Measurements from ENCODE around the gene ADAM12.

The ADAM12 gene

DNA sequence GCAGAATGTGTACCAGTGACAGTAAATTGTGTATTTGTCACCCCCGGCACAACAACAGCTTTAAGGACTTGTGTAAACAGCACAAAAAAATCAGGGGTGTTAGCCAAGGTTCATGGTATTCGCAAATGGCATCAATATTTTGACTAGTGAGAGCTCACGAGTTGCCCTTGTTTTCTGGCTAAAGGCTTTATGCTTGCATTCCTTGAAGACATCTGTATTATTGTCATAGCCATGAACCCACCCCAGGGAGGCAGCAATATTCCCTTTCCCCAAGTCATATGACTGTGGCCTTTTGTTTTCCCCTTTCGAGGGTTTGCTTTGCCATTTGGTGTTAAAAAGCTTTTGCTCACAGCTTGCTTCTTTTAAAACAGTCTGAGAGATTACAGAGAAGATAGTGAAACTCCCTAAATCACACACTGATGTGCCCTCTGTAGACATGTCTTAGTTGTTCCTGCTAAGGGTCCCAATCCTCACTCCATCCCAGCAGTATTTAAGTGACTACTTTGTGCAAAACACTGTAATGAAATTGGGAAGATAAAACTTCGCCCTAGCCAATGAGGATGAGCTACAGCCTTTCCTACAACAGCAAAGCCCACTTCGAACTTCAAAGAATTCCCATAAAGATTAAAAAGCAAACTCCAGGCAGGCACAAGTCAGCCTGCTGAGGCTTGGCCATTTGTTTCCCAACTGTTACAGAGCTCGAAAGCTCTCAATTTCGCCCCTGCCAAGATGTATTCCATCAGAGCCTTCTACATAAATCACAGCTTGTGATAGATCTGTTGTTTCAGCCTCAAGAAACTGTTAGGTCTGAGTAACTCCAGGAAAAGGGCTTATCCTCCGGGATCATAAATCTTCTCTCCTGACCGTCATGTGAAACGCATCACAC lies 172.3 kb downstream of the ADAM12 start:
- Mint-ChIP-seq H3K9me3 (no peaks in the 10 kb centered on the region), H3K27me3 (peaks cover 18% of the 10 kb centered on the region), H3K4me3 (no peak overlapping the region), H3K27ac (no peak overlapping the region), H3K4me1 (no peaks in the 10 kb centered on the region)
- DNase-seq (no peak), ATAC-seq (no peak)

DNA sequence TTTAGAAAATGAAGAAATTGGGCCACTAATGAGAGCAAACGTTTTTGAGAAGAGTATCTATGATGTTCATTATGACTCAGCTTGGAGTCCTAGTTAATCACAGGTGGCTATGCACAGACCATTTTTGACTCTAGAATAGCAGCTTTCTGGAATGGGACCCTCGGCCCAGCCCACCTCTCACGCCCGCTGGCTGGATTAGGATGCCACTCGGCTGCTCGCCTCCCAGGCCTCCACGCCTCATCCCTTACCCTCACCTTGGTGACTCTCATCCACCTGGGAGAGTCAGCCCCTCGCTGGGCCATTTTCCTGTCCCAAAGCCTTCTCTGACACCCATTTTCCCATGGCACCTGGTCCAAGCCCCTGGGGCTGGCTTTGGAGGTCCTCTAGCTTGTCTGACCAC lies 173.6 kb downstream of the ADAM12 start:
- peaks cover 18% of the 10 kb centered on the region for H3K27me3 Mint-ChIP-seq
- ATAC-seq (no peak), DNase-seq (no peak)
- H3K9me3 Mint-ChIP-seq, result no peaks in the 10 kb centered on the region
- no peaks in the 10 kb centered on the region for H3K4me1 Mint-ChIP-seq
- H3K4me3 Mint-ChIP-seq, result no peak overlapping the region
- H3K27ac Mint-ChIP-seq, result no peak overlapping the region

GRCh38 chr10:126214021-126214420 lies 174.3 kb downstream of the ADAM12 start:
- ATAC-seq (no peak), DNase-seq (no peak)
- Mint-ChIP-seq H3K27ac (no peak overlapping the region), H3K4me3 (no peak overlapping the region), H3K4me1 (no peaks in the 10 kb centered on the region), H3K9me3 (no peaks in the 10 kb centered on the region), H3K27me3 (peaks cover 18% of the 10 kb centered on the region)

GRCh38 chr10:126212738-126213137 lies 175.5 kb downstream of the ADAM12 start:
- DNase-seq (no peak), ATAC-seq (no peak)
- no peaks in the 10 kb centered on the region for H3K4me1 Mint-ChIP-seq
- H3K27me3 Mint-ChIP-seq, result peaks cover 18% of the 10 kb centered on the region
- H3K9me3 Mint-ChIP-seq, result no peaks in the 10 kb centered on the region
- H3K4me3 Mint-ChIP-seq, result no peak overlapping the region
- no peak overlapping the region for H3K27ac Mint-ChIP-seq

DNA sequence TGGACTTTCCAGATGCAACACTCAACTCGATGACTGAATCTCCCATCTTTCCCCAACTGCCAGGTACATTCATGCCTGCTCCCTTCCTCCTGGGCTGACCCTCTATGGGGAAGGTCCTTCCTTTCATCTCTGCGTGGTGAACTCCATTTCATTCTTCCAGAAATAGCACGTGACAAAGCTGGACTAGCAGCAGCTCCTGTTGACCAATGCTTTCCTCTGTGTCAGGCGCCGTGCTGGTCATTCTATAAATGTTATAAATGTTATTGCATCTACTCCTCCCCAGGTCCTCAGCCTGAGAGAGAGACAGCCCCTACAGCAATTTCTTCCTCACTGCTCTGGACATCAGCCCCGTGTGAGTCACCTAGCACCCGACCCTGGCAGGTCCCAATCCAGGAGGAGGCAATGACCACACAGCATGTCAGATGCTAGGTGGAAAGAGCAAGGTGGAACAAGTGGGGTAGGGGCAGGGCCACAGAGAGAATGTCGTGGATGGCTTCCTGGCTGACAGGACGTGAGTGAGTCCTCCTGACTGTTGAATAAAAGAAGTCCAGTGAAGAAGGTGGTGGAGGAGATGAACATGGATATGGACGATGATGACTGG lies 178.1 kb downstream of the ADAM12 start:
- DNase-seq (no peak), ATAC-seq (no peak)
- Mint-ChIP-seq H3K4me3 (no peak overlapping the region), H3K27ac (no peak overlapping the region), H3K27me3 (peaks cover 7% of the 10 kb centered on the region), H3K4me1 (no peaks in the 10 kb centered on the region), H3K9me3 (no peaks in the 10 kb centered on the region)

DNA sequence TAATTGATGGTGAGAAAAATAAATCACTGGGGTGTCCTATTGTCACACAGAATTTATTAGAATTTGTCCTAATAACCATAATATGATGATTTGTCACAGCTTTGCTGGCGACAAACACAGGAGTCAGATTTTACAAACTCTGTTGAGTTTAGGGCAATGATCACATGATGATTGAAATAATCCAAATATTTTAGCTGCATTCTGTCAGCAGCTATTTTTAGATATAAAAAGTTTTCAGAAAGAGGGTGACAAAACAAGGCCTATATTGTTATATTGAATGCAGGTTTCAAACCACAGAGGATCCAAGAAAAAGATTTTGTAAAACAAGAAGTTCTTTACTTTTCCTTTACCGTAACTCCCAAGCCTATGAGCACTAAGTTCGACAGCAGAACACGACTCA lies 178.8 kb downstream of the ADAM12 start:
- H3K9me3 Mint-ChIP-seq, result no peaks in the 10 kb centered on the region
- no peaks in the 10 kb centered on the region for H3K27me3 Mint-ChIP-seq
- DNase-seq, result no peak
- no peaks in the 10 kb centered on the region for H3K4me1 Mint-ChIP-seq
- H3K4me3 Mint-ChIP-seq, result no peak overlapping the region
- H3K27ac Mint-ChIP-seq, result no peak overlapping the region
- ATAC-seq, result no peak

DNA sequence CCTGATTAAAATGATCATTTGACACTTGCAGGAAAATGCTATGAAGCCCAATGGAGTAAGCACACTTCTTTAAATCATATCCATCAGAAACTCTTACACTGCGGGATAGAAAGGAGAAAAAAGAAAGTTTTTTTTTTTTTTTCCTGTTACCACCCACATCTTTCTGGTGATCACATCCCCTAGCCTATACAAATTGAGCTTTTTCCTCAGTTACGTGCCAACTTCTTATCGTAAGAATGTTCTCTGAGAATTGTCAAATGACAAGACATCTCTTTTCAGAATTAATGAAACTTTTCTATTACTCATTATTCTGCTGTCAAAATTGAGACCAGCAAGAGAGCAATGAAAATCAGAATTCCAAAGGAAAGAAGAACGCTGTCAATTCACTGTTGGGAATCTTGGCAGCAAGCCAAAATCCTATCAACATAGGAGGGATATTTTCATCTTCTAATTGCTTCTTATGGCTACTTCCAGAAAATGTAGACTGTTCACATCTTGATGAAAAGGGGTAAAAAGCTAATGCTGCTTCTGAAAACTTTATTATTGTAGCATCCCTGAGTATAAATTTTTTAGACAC lies 179.5 kb downstream of the ADAM12 start:
- Mint-ChIP-seq H3K27me3 (no peaks in the 10 kb centered on the region), H3K4me3 (no peak overlapping the region)
- no peak for DNase-seq

GRCh38 chr10:126207851-126208250 lies 180.4 kb downstream of the ADAM12 start:
- no peak overlapping the region for H3K4me3 Mint-ChIP-seq
- H3K27me3 Mint-ChIP-seq, result no peaks in the 10 kb centered on the region
- no peaks in the 10 kb centered on the region for H3K9me3 Mint-ChIP-seq
- no peak overlapping the region for H3K27ac Mint-ChIP-seq
- no peaks in the 10 kb centered on the region for H3K4me1 Mint-ChIP-seq
- ATAC-seq (no peak), DNase-seq (no peak)

More for the DNA sequence above, 179.5 kb downstream of the ADAM12 start:
- no peak for ATAC-seq
- Mint-ChIP-seq H3K4me1 (no peaks in the 10 kb centered on the region), H3K27ac (no peak overlapping the region), H3K9me3 (no peaks in the 10 kb centered on the region)

GRCh38 chr10:126207313-126207771 lies 180.9 kb downstream of the ADAM12 start:
- Mint-ChIP-seq H3K27ac (no peak overlapping the region), H3K4me3 (no peak overlapping the region), H3K9me3 (no peaks in the 10 kb centered on the region), H3K27me3 (no peaks in the 10 kb centered on the region), H3K4me1 (no peaks in the 10 kb centered on the region)
- ATAC-seq (no peak), DNase-seq (no peak)

DNA sequence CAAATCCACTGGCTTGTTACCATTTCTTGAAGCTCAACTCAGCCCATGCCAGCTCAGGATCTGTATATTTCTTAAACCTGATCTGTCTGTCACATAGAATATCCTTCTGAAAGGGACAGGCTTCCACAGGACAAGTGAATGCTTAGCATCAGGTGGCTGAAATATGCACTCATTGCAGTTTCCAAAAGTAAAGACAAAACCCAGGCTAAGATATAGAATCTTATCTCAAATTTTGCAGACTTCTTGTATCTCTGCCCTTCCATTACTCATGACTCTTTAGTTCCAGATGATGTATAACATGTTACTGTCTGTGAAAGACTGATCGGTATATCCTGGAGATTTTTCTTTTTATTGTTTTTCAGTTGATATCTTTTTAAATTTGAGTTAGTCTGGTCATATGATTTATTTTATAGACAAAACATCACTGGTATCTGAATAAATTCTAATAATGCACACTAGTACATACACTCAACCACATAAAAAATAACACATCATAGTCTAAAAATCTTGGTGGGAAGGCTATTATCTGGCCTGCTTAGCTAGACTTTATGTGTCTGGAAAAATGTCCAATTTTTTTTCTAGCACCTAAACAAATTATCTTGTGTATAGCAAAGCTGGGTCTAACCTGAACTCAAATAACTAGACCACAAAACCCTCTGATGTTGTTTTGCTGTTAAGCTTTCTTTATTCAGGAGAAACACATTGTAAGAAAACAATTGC lies 182.6 kb downstream of the ADAM12 start:
- ATAC-seq, result no peak
- H3K4me3 Mint-ChIP-seq, result no peak overlapping the region

DNA sequence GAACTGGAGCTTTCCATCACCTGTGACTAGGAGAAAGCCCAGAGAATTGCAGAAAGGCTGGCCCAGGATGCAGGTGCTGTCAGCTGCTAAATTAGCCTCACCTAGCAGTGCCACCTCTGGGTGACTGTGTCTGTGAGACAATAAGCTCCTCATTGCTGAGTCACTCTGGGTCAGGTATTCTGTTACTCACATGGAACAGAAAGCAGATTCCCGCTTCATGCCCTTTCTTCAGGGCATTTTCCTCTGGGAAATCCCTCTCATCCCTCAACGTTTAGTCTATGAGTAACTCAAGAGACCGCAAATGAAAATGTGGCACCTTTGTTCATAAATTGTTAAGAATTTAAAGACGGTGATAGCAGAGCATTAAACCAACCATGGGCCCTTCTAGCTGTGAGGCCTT lies 184.0 kb downstream of the ADAM12 start:
- no peak overlapping the region for H3K4me3 Mint-ChIP-seq
- H3K27me3 Mint-ChIP-seq, result no peaks in the 10 kb centered on the region
- no peak for DNase-seq
- no peak overlapping the region for H3K27ac Mint-ChIP-seq
- ATAC-seq, result no peak
- H3K4me1 Mint-ChIP-seq, result no peaks in the 10 kb centered on the region
- peaks cover 0 to 8% of the 10 kb centered on the region in 2 donors for H3K9me3 Mint-ChIP-seq

More for the DNA sequence above, 182.6 kb downstream of the ADAM12 start:
- Mint-ChIP-seq H3K4me1 (no peaks in the 10 kb centered on the region), H3K27me3 (no peaks in the 10 kb centered on the region), H3K27ac (no peak overlapping the region), H3K9me3 (peaks cover 0 to 8% of the 10 kb centered on the region in 2 donors)
- DNase-seq, result no peak

DNA sequence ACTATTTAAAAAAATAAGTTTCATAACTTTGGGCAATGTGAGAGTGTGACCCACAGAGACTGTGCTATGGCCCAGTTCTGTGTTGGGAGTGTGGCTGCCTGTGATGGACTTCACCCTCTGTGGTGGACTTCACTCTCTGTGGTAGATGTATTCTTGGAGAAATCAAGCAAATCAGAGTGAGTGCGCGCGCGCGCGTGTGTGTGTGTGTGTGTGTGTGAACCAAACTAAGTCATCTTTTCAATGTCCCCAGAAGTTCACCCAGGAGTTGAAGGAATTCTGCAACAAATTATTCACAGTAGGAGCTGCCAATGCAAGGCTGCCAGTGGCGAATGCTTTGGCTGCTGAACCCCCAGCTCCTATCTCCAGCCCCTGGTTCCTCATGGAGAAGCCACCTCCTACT lies 184.5 kb downstream of the ADAM12 start:
- H3K4me1 Mint-ChIP-seq, result no peaks in the 10 kb centered on the region
- no peak for DNase-seq
- H3K27ac Mint-ChIP-seq, result no peak overlapping the region
- H3K9me3 Mint-ChIP-seq, result peaks cover 0 to 8% of the 10 kb centered on the region in 2 donors
- no peaks in the 10 kb centered on the region for H3K27me3 Mint-ChIP-seq
- no peak overlapping the region for H3K4me3 Mint-ChIP-seq
- ATAC-seq, result no peak

GRCh38 chr10:126201603-126202002 lies 186.7 kb downstream of the ADAM12 start:
- DNase-seq (no peak), ATAC-seq (no peak)
- no peaks in the 10 kb centered on the region for H3K4me1 Mint-ChIP-seq
- H3K27ac Mint-ChIP-seq, result no peak overlapping the region
- no peak overlapping the region for H3K4me3 Mint-ChIP-seq
- peaks cover 6% of the 10 kb centered on the region for H3K27me3 Mint-ChIP-seq
- peaks cover 0 to 8% of the 10 kb centered on the region in 2 donors for H3K9me3 Mint-ChIP-seq

GRCh38 chr10:126199221-126199998 lies 188.9 kb downstream of the ADAM12 start:
- peaks cover 0 to 8% of the 10 kb centered on the region in 2 donors for H3K9me3 Mint-ChIP-seq
- DNase-seq (no peak), ATAC-seq (no peak)
- no peak overlapping the region for H3K27ac Mint-ChIP-seq
- H3K4me3 Mint-ChIP-seq, result no peak overlapping the region
- peaks cover 6% of the 10 kb centered on the region for H3K27me3 Mint-ChIP-seq
- no peaks in the 10 kb centered on the region for H3K4me1 Mint-ChIP-seq

GRCh38 chr10:126198681-126199080 lies 189.6 kb downstream of the ADAM12 start:
- Mint-ChIP-seq H3K27ac (no peak overlapping the region), H3K9me3 (peaks cover 0 to 8% of the 10 kb centered on the region in 2 donors), H3K4me1 (no peaks in the 10 kb centered on the region), H3K4me3 (no peak overlapping the region), H3K27me3 (peaks cover 6% of the 10 kb centered on the region)
- ATAC-seq (no peak), DNase-seq (no peak)

All from stimulated activated naive CD8-positive, alpha-beta T cell treated with anti-CD3 and anti-CD28 coated beads, Interleukin-15, amount 100 ng/mL, for 72 hours (primary cell).